D341Med (cell line): ENCODE data around the gene SCYGR3.
"Not testable (repeated sequence)": the region's sequence is repeated elsewhere in the genome, so short reads cannot be mapped to it uniquely, and the experiment has no call there.

Experiments
- DNase-seq: peaks from one replicate; pipeline ENCODE4 v3.0.0; 2012; ENCODE audit warnings: low spot score

SCYGR3 gene

DNA sequence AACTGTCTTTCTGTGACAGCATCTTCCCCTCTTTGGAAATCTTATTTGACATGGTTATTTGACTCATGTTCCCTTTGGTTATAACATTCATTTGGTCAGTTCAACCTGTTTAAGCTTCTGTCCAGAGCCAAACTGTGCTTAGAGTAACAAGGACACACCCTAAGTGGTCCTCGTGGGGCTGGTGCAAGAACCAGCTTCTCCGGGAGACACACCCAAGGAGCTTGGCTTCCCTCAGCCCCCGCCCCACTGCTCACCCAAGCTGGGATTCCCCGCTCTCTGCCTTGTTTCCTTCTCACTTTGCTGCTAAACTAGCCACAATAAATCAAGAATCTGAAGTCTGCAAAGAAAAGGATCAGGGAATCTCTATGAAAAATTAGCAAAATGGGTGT lies 1.4 kb downstream of the SCYGR3 start:
- DNase-seq: no peak

- no peak for DNase-seq
Observed at GRCh38 chr2:227612546-227613271, 1.9 kb downstream of the SCYGR3 start.

DNA sequence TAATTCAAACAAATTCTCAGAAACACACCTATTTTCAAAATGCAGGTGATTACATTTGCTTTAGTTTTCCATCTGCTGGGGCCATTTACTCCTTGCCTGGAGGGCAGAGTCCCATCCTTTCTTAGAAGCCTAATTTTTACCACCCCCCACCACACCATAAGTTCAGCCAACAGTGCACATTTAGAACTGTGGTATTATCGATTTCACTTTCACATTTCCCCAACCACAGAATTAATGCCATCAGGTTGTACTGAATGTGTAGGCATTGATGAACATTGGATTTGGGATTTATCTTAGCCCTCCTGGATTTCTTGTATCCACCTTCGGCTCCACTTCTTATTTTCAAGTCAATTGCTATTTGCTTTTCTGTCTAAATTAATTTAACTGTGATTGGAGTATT lies 4.5 kb downstream of the SCYGR3 start:
- DNase-seq: no peak

GRCh38 chr2:227608561-227609338 lies 5.9 kb downstream of the SCYGR3 start:
- no peak for DNase-seq

GRCh38 chr2:227607941-227608340 lies 6.7 kb downstream of the SCYGR3 start:
- DNase-seq: no peak

DNA sequence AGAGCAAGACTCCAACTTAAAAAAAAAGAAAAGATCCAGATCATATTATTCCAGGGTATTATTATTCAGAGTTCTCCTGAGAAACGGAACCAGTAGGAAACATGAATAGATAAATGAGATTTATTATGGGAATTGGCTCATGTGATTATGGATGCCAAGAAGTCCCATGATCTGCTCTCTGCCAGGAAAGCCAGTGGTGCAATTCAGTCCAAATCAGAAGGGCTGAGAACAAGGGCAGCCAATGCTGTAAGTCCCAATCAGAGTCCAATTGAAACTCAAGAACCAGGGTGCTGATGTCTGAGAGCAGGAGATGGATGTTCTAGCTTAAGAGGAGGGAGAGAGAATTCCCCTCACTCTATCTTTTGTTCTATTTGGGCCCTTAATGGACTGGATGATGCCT lies 8.2 kb downstream of the SCYGR3 start:
- no peak for DNase-seq

DNA sequence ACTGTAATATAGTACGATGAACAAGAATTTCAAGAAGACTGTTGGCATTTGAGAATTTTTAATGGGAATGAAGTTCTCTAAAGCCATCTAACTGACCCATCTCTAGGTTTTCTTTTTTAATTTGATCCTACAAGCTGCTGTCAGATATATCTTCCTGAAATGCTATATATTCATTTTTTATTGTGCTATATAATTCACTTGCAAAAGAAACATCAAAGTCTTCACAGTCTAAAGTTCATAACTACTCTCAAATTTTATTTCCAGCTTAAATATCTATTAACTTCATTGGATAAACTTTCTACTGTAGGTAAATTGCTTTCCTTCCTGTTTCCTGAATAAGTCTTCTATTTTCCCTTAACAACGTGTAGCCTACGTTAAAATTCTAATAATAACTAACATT lies 12.3 kb downstream of the SCYGR3 start:
- DNase-seq: no peak

- not testable (repeated sequence) for DNase-seq
Observed at GRCh38 chr2:227598835-227599503, 15.7 kb downstream of the SCYGR3 start, which contains the start of gene SCYGR2. TSS of gene SCYGR2 (plus strand) at chr2:227598893. CDS start at chr2:227598893, 0 bp downstream.

DNA sequence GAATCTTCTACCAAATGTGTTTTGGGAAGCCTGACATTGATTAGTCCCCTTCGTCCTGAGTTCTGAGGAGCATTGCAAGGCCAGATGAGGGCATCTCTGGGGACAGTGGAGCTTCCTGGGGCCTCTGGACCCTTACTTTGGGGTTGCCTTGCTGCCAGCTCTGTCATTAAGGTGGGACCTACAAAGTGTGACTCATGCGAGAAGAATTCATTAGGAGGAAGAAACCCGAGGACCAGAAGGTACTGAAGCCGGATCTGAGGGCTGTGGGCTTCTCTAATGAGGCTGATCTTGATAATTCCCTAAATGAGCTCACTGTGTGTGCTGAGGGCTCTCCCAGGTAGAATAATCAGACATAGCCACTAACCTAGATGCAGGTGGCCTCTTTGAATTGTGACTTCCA lies 16.6 kb downstream of the SCYGR3 start:
- no peak for DNase-seq

DNA sequence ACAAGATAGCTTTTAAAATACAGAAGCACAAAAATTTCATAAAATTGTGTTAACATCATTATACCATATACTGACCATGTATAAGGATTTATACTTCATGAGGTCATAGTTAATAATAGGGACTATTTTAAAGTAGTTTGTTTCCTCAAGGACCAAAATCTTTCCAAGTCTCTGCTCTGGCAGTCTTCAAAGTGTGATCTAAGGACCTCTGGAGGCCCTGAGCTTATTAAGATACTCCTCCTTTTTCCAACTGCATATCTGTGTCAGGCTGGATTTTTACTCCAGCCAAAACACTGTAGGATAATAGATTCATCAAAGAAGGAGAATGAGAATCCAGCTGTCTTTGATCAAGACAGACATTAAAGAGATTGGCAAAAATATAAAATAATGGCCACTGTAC lies 17.6 kb downstream of the SCYGR3 start:
- DNase-seq: no peak

- DNase-seq: no peak
Observed at GRCh38 chr2:227595797-227596196, 18.8 kb downstream of the SCYGR3 start.

DNA sequence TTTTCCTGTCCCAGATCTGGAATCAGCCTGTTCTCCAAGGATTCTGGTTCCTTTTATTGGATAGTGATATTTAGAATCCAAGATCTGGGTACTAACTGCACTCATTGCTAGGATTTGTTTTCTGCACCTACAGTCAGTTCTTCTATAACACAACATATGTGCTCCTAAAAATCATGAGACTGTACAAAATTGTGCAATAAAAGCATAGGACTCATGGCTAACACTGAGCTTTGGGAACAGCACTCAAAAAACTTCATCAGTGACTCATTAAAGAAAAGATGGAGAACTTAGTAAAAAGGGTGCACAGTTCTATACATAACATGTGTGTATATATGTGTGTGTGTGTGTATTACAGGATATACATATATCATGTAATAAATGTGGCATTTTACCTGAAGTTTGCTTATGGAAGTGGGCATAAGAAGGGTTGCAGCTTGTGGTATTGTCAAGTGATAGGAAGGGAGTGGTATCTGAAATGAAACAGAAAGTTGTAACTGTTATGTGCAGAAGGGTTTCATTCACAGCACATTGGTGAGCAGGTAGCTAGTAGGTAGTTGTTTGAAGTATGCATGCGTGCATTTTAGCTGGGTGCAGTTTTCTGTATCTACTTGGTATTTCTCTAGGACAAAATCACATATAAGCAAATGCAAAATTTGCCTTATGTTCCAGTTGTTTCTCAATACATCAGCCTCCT lies 21.8 kb downstream of the SCYGR3 start:
- no peak for DNase-seq

DNA sequence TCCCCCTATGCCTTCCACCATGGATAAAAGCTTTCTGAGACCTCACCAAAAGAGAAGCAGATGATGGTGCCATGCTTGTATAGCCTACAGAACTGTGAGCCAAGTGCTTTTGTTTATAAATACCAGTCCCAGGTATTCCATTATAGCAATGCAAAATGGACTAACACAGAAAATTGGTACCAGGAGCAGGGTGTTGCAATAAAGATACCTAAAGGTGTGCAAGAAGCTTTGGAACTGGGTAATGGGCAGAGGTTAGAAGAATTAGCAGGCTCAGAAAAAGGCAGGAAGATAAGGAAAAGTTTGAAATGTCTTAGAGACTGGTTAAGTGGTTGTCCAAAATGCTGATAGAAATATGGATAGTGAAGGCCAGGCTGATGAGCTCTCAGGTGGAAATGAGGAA lies 32.3 kb downstream of the SCYGR3 start:
- no peak for DNase-seq

GRCh38 chr2:227579791-227580190 lies 34.8 kb downstream of the SCYGR3 start:
- DNase-seq: no peak

DNA sequence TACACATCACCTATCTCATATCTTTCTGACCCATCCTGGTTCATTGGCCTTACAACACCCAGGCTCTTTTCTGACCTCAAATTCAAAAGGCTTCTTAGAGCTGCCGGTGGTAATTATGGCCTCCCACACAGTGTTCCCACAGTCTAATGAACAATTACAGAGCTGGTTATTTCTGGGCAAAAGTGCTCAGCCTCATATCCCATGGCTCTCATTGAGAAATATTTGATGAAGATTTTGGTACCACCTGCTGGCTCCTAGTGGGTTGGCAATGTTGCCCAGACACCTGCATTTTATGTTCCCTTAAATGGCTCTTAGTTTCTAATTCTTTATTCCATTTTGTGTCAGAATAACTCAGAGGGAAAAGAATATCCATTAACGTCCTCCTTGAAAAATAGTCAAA lies 36.0 kb downstream of the SCYGR3 start:
- DNase-seq: no peak

DNA sequence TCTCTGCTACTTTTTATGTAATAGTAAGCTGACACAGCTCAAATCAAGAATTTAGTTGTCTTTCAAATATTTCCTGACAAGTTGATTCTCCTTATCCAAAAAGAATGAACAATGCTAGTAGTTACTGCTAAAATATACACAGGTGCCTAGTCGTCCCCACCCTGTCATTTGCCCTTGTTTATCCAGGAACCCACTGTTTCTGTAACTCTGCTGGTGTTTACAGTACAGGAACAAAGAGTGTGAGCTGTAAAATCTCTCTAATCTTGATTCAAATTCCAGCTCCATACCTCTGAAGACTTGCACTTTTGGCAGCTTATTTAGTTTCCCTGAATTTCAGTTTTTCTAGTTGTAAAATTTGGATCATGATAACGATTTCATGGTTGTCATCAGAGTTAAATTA lies 37.1 kb downstream of the SCYGR3 start:
- DNase-seq: no peak

GRCh38 chr2:227576812-227577211 lies 37.8 kb downstream of the SCYGR3 start:
- no peak for DNase-seq

GRCh38 chr2:227576110-227576509 lies 38.5 kb downstream of the SCYGR3 start:
- DNase-seq: no peak

- DNase-seq: no peak
Observed at GRCh38 chr2:227570615-227571014, 44.0 kb downstream of the SCYGR3 start.

DNA sequence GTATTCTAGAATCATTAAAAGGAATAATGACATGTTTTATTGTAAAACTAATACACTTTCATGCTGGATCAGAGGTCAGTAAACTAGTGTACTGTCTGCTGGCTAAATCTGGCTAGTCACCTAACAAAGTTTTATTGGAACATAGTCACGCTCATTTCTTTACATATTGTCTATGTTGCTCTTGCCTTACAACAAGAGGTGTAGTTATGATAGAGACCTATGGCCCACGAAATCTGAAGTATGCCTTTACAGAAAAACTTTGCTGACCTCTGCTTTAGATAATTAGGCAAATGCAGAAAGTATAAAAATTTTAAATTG lies 45.8 kb downstream of the SCYGR3 start:
- DNase-seq: no peak

DNA sequence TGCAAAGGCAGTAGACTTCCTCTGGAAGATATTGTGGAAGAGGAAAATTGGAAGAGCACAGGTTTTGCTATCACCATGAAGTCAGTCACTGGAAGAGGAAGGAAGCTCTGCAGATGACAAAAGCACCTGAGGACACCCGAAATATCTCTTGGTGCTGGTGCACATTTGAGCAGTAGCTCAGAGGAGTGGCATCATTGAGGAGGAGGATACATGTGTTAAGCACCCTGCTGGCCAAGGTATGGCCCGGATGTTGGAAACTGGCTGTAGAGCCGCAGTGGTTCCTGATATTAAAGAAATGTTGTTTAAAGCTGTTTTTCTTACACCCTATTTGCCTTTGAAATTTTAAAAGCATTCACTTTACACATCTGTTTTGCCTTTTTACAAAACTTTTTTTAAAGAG lies 48.6 kb downstream of the SCYGR3 start:
- DNase-seq: no peak

DNA sequence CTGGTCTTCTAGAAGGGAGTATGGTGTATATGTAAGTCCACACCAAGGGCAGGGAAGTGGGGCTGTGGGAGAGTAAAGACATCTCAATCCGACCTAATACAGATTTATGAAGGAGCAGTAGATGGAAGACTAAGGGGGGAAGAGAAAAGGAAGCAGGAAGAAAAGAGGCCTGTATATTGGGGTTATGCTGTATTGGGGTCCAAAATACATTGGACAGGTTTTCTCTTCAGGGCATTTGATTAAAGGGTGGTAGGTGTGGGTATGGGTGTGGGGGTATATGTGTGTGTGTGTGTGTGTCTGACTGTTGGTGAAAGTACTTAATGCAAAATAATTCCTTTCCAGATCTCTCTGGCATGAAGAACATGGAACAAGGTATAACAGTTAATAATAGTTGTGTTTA lies 49.6 kb downstream of the SCYGR3 start:
- DNase-seq: no peak
